Kidney epithelial cell (primary cell): ENCODE measurements around the gene KNDC1. TPM values are rescaled to one million over a fixed set of nuclear protein-coding genes. Genes with fewer than 3 reads are reported as not detected.
"Not testable (repeated sequence)": the region's sequence is repeated elsewhere in the genome, so short reads cannot be mapped to it uniquely, and the experiment has no call there.

Experiments
- DNase-seq: peaks from one replicate; pipeline ENCODE4 v3.0.0-alpha.2; 2010; ENCODE audit warnings: low read depth
- H3K27me3 ChIP-seq: 2 replicates; pipeline ENCODE4 v1.6.0; 2011; ENCODE audit warnings: low read length; ENCODE audit not compliant: control insufficient read depth, insufficient read depth
- H3K36me3 ChIP-seq: 2 replicates; pipeline ENCODE4 v1.5.1; 2011; ENCODE audit warnings: low read length; ENCODE audit not compliant: control insufficient read depth, insufficient read depth
- H3K4me3 ChIP-seq: 2 replicates; pipeline ENCODE4 v1.5.1; 2011; ENCODE audit warnings: low read depth, mild to moderate bottlenecking, control low read depth, low read length
- CTCF ChIP-seq: IDR thresholded peaks from 2 replicates; pipeline ENCODE4 v1.5.1; 2011; ENCODE audit warnings: mild to moderate bottlenecking, moderate library complexity, low read length, control low read depth, inconsistent platforms; ENCODE audit not compliant: insufficient read depth, poor library complexity, severe bottlenecking
- total RNA-seq: library from RNA; depleted of rRNA; stranded (reverse); fragments of >200 nt; gene quantifications from 2 replicates; pipeline ENCODE4 v1.2.3, GENCODE V29; 2015

KNDC1 gene
- total RNA-seq, 1 donor from 2014 or later, result 0.13 TPM

GRCh38 chr10:133132473-133133291, 27.3 kb upstream of the KNDC1 start:
- no peak for TF ChIP-seq CTCF
- DNase-seq, result no peak
- Histone ChIP-seq H3K4me3 (no peak overlapping the region), H3K36me3 (no peaks in the 10 kb centered on the region), H3K27me3 (peaks cover 24% of the 10 kb centered on the region)

GRCh38 chr10:133133471-133134231, 26.4 kb upstream of the KNDC1 start:
- TF ChIP-seq CTCF, result no peak
- DNase-seq, result no peak
- no peaks in the 10 kb centered on the region for H3K36me3 ChIP-seq
- peaks cover 24% of the 10 kb centered on the region for H3K27me3 ChIP-seq
- no peak overlapping the region for H3K4me3 ChIP-seq

GRCh38 chr10:133134411-133135115, 25.5 kb upstream of the KNDC1 start:
- H3K36me3 ChIP-seq, result no peaks in the 10 kb centered on the region
- no peak for DNase-seq
- H3K27me3 ChIP-seq, result peaks cover 24% of the 10 kb centered on the region
- no peak for TF ChIP-seq CTCF
- H3K4me3 ChIP-seq, result no peak overlapping the region

- peaks cover 24% of the 10 kb centered on the region for H3K27me3 ChIP-seq
- H3K36me3 ChIP-seq, result no peaks in the 10 kb centered on the region
- no peak for TF ChIP-seq CTCF
Measured at GRCh38 chr10:133135116-133135465, 24.9 kb upstream of the KNDC1 start.

GRCh38 chr10:133137486-133138145, 22.4 kb upstream of the KNDC1 start:
- DNase-seq, H3K4me3 ChIP-seq, H3K36me3 ChIP-seq: not testable (repeated sequence)
- H3K27me3 ChIP-seq, result peaks cover 15% of the 10 kb centered on the region

More at GRCh38 chr10:133135116-133135465, 24.9 kb upstream of the KNDC1 start:
- H3K4me3 ChIP-seq, result no peak overlapping the region
- DNase-seq, result no peak
